ENCODE data around the gene AMPD2. TPM values are rescaled to one million over a fixed set of nuclear protein-coding genes. Genes with fewer than 3 reads are reported as not detected.

Gene AMPD2
- total RNA-seq, 2 donors from 2014 or later = 55.7 to 69.3 TPM

DNA sequence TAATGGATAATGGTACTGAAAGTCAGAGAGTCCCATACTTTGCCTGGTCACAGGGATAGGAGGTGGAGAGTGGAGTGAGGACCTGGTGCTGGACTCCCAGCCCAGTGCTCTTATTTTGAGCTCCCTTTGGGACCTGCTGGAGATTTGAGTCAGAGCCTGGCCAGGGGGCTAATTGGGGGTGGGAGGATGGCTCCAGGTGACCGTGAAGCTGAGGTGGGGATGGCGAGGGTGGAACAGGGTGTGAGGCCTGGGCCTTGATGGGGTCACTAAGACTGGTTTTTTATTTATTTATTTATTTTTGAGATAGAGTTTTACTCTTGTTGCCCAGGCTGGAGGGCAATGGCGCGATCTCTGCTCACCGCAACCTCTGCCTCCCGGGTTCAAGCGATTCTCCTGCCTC is 17.8 kb downstream of the AMPD2 start:
- Histone ChIP-seq H3K27me3 (ENCODE audit: control insufficient read depth, insufficient read depth, low read length, poor library complexity, severe bottlenecking) (peaks cover 3% of the 10 kb centered on the region), H3K9ac (ENCODE audit: extremely low read depth, low read length, poor library complexity, severe bottlenecking) (no peak overlapping the region), H3K36me3 (ENCODE audit: control insufficient read depth, insufficient read depth, low read length) (no peaks in the 10 kb centered on the region), H3K4me1 (ENCODE audit: control insufficient read depth, insufficient read depth, low read length) (peaks cover 6% of the 10 kb centered on the region), H3K4me3 (ENCODE audit: low read length) (no peak overlapping the region), H3K27ac (ENCODE audit: low read depth, low read length) (no peak overlapping the region), H3K9me3 (ENCODE audit: control insufficient read depth, low read length) (no peaks in the 10 kb centered on the region)
- peaks cover 23% of the 10 kb centered on the region for H3K4me1 Mint-ChIP-seq
- H3K9me3 Mint-ChIP-seq = no peaks in the 10 kb centered on the region
- H3K27me3 Mint-ChIP-seq (ENCODE audit: insufficient read depth) = peaks cover 9% of the 10 kb centered on the region
- 96 to 100% methylated on average over 4 to 7 of the region's 7 CpGs for WGBS, 2 experiments (ENCODE audit: insufficient coverage in 1 of 2, insufficient read length in 1 of 2)
- no peak for DNase-seq
- H3K27ac Mint-ChIP-seq = no peak overlapping the region
- H3K4me3 Mint-ChIP-seq = no peak overlapping the region
- no peaks in the 10 kb centered on the region for H3K36me3 Mint-ChIP-seq (ENCODE audit: low read depth)
- TF ChIP-seq, protein P1, sequence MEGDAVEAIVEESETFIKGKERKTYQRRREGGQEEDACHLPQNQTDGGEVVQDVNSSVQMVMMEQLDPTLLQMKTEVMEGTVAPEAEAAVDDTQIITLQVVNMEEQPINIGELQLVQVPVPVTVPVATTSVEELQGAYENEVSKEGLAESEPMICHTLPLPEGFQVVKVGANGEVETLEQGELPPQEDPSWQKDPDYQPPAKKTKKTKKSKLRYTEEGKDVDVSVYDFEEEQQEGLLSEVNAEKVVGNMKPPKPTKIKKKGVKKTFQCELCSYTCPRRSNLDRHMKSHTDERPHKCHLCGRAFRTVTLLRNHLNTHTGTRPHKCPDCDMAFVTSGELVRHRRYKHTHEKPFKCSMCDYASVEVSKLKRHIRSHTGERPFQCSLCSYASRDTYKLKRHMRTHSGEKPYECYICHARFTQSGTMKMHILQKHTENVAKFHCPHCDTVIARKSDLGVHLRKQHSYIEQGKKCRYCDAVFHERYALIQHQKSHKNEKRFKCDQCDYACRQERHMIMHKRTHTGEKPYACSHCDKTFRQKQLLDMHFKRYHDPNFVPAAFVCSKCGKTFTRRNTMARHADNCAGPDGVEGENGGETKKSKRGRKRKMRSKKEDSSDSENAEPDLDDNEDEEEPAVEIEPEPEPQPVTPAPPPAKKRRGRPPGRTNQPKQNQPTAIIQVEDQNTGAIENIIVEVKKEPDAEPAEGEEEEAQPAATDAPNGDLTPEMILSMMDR (conservative IDR thresholded peaks at IDR 0.05) = no peak

DNA sequence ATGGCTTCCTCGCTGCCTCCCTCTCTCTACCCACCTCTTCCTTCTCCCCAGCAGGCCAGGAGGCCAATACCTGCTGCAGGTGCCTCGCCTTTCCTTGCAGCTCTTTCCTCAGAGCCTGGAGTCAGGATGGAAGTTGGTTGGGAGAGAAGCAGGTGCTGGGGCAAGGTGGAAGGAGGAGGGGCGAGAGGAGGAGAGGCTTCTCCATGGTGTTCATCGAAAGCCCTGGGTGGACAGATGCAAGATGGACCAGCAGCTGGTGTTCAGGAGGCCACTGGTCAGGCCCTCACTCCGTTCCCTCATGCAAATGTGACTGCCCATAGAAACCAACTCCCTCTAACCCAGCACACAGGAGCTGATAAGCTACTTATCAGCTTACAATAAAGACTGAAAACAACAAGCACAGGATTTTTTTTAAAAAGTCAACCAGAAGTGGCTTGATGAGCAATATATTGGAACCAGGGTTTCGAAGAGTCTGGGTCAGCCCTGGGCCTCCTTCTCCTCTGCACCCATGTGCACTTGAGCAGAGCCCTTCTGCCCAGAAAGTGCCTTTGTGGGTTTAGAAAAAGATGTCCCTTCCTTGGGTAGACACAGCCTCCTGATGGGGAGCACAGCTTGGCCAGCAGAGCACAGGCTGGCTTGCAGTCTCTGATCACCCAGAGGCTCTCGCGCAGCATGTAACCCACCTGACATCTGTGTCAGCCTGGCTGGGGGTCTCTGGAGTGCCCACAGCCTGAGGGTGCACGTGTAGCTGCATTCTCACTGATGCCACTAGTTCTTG is 19.6 kb downstream of the AMPD2 start:
- WGBS, 2 experiments (ENCODE audit: insufficient coverage in 1 of 2, insufficient read length in 1 of 2) = 88 to 95% methylated on average over 3 to 9 of the region's 9 CpGs
- no peak overlapping the region for H3K27ac Mint-ChIP-seq
- DNase-seq = peak; percentile 49
- H3K4me3 ChIP-seq (ENCODE audit: low read length) = no peak overlapping the region
- H3K27me3 Mint-ChIP-seq (ENCODE audit: insufficient read depth) = peaks cover 16% of the 10 kb centered on the region
- no peak overlapping the region for H3K4me3 Mint-ChIP-seq
- H3K4me1 Mint-ChIP-seq = peaks cover 23% of the 10 kb centered on the region
- no peak overlapping the region for H3K9ac ChIP-seq (ENCODE audit: extremely low read depth, low read length, poor library complexity, severe bottlenecking)
- H3K27ac ChIP-seq (ENCODE audit: low read depth, low read length) = no peak overlapping the region
- peaks cover 6% of the 10 kb centered on the region for H3K4me1 ChIP-seq (ENCODE audit: control insufficient read depth, insufficient read depth, low read length)
- no peaks in the 10 kb centered on the region for H3K9me3 ChIP-seq (ENCODE audit: control insufficient read depth, low read length)
- H3K36me3 ChIP-seq (ENCODE audit: control insufficient read depth, insufficient read depth, low read length) = no peaks in the 10 kb centered on the region
- no peaks in the 10 kb centered on the region for H3K36me3 Mint-ChIP-seq (ENCODE audit: low read depth)
- peaks cover 5% of the 10 kb centered on the region for H3K27me3 ChIP-seq (ENCODE audit: control insufficient read depth, insufficient read depth, low read length, poor library complexity, severe bottlenecking)
- TF ChIP-seq, protein P1 (conservative IDR thresholded peaks at IDR 0.05) = no peak
- H3K9me3 Mint-ChIP-seq = no peaks in the 10 kb centered on the region

DNA sequence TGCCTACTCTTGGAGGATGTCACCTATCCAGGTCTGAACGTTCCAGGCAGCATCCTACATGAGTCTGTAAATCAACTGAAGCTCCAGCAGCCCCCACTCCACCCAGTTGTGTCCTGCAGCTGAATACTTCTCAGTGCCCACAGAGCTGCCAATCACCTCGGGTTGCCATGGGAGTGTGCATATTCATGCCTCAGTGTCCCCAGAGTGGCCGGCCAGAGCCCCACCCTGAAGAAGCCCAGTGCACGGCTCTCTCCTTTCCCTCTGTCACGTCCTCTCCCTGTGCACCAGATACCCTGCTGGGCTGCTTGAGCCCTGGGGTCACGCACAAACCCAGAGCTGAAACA is 20.2 kb downstream of the AMPD2 start:
- H3K27me3 Mint-ChIP-seq (ENCODE audit: insufficient read depth) = peaks cover 16% of the 10 kb centered on the region
- Histone ChIP-seq H3K4me3 (ENCODE audit: low read length) (no peak overlapping the region), H3K9ac (ENCODE audit: extremely low read depth, low read length, poor library complexity, severe bottlenecking) (no peak overlapping the region), H3K4me1 (ENCODE audit: control insufficient read depth, insufficient read depth, low read length) (peaks cover 6% of the 10 kb centered on the region), H3K27me3 (ENCODE audit: control insufficient read depth, insufficient read depth, low read length, poor library complexity, severe bottlenecking) (peaks cover 5% of the 10 kb centered on the region), H3K9me3 (ENCODE audit: control insufficient read depth, low read length) (no peaks in the 10 kb centered on the region), H3K36me3 (ENCODE audit: control insufficient read depth, insufficient read depth, low read length) (no peaks in the 10 kb centered on the region), H3K27ac (ENCODE audit: low read depth, low read length) (no peak overlapping the region)
- no peak overlapping the region for H3K27ac Mint-ChIP-seq
- H3K9me3 Mint-ChIP-seq = no peaks in the 10 kb centered on the region
- no peak for DNase-seq
- H3K4me3 Mint-ChIP-seq = no peak overlapping the region
- peaks cover 23% of the 10 kb centered on the region for H3K4me1 Mint-ChIP-seq
- TF ChIP-seq, protein P1 (conservative IDR thresholded peaks at IDR 0.05) = no peak
- 61 to 68% methylated on average over 2 to 6 of the region's 6 CpGs for WGBS, 2 experiments (ENCODE audit: insufficient coverage in 1 of 2, insufficient read length in 1 of 2)
- no peaks in the 10 kb centered on the region for H3K36me3 Mint-ChIP-seq (ENCODE audit: low read depth)
